Measurements from ENCODE around the gene DRC7.

DRC7 gene

GRCh38 chr16:57660715-57661463 is 33.7 kb upstream of the DRC7 start:
- no peak for DNase-seq (ENCODE audit: low read depth)

GRCh38 chr16:57661510-57661909 is 33.1 kb upstream of the DRC7 start:
- no peak for DNase-seq (ENCODE audit: low read depth)

- DNase-seq (ENCODE audit: low read depth) = no peak
Measured at GRCh38 chr16:57661936-57662906, 32.4 kb upstream of the DRC7 start.

GRCh38 chr16:57663436-57663835 is 31.2 kb upstream of the DRC7 start:
- no peak for DNase-seq (ENCODE audit: low read depth)

GRCh38 chr16:57663917-57664661 is 30.5 kb upstream of the DRC7 start:
- no peak for DNase-seq (ENCODE audit: low read depth)

DNA sequence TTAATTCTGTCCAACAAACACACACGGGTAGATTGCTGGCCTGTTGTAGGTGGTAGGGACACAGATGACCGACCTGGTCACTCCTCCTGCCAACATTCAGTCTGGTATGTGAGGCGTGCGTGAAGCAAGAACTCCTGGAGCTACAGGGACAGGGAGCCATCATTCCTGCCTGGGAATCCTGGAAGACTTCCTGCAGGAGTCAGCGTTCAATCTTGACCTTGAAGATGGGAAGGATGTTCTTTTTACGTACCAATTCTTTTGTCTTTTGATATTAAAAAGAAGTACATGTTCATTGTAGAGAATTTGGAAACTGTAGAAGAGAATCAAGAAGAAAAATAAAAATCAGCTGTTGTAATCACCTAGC is 30.0 kb upstream of the DRC7 start:
- DNase-seq (ENCODE audit: low read depth) = no peak

GRCh38 chr16:57665541-57665940 is 29.1 kb upstream of the DRC7 start:
- DNase-seq (ENCODE audit: low read depth) = no peak

DNA sequence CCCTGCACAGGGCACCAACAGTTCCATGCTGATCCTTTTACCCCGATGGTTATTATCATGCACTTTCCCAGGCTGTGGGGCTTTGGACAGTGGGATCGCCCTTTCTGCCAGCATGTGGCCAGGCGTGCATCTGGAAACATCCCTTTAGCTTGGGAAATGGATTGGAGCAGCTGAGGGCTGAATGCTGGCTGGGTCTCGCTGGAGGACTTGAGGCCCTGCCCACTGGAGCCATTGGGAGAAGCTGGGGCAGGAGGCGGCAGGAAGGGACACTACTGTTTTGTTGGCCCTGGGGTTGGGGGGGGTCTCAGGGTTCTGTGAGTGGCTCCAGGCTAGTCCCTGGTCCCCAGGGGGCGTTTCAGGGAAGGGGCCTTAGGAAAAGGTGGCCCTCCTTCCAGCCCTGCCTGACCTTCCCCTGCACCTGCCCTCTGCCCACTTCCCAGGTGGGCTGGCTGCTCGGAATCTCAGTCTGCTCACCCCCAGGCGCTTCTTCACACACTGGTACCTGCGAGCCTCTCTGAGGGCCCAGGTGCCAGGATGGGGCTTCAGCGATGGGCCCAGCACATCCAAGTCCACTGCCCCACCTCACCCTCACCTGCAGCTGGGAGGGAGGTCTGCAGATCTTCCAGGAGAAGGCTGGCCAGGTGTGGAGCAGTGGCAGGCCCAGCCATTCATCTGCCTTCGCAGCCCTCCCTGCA is 28.1 kb upstream of the DRC7 start:
- DNase-seq (ENCODE audit: low read depth) = no peak

GRCh38 chr16:57667048-57667525 is 27.5 kb upstream of the DRC7 start:
- DNase-seq (ENCODE audit: low read depth) = no peak

GRCh38 chr16:57667526-57668262 is 26.9 kb upstream of the DRC7 start:
- DNase-seq (ENCODE audit: low read depth) = peak; percentile 53

GRCh38 chr16:57668263-57668571 is 26.4 kb upstream of the DRC7 start, which contains the start of gene ADGRG3:
Gene ADGRG3 (plus strand): TSS chr16:57668306. CDS start chr16:57668348, 42 bp downstream.
- DNase-seq (ENCODE audit: low read depth) = no peak

GRCh38 chr16:57668630-57669475 is 25.8 kb upstream of the DRC7 start:
- no peak for DNase-seq (ENCODE audit: low read depth)

GRCh38 chr16:57669476-57670162 is 25.0 kb upstream of the DRC7 start:
- DNase-seq (ENCODE audit: low read depth) = no peak

GRCh38 chr16:57670196-57670595 is 24.4 kb upstream of the DRC7 start:
- no peak for DNase-seq (ENCODE audit: low read depth)

DNA sequence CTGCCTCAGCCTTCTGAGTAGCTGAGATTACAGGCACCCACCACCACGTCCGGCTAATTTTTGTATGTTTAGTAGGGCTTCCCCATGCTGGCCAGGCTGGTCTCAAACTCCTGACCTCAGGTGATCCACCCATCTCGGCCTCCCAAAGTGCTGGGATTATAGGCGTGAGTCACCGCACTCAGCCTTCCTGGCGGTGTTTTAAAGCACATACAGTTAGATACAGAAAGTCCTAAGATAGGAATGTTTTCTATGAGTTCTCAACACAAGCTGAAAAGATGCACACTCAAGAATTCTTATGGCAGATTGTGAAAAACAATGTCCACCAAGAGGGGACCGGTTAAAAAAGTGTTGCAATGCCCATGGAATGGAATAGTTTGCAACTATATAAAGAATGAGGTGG is 23.2 kb upstream of the DRC7 start:
- DNase-seq (ENCODE audit: low read depth) = peak; percentile 91

- DNase-seq (ENCODE audit: low read depth) = no peak
Measured at GRCh38 chr16:57672416-57672815, 22.2 kb upstream of the DRC7 start.

DNA sequence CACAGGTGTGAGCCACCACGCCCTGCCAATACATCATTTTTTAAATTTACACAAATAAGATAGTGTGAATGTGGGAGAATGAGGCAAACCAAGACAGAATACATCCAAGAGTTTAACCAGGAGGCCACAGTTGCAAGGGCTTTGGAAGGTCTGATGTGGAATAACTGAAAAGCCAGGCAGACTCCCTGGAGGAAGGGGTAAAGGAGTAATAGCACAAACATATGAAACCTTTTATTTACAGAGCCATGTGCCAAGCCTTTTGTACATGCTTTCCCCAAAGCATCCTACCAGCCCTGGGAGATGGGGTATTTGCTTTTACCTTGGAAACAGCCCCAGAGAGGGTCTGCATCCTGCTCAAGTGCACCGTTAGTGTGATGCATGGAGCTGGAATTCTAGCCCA is 21.8 kb upstream of the DRC7 start:
- DNase-seq (ENCODE audit: low read depth) = no peak

DNA sequence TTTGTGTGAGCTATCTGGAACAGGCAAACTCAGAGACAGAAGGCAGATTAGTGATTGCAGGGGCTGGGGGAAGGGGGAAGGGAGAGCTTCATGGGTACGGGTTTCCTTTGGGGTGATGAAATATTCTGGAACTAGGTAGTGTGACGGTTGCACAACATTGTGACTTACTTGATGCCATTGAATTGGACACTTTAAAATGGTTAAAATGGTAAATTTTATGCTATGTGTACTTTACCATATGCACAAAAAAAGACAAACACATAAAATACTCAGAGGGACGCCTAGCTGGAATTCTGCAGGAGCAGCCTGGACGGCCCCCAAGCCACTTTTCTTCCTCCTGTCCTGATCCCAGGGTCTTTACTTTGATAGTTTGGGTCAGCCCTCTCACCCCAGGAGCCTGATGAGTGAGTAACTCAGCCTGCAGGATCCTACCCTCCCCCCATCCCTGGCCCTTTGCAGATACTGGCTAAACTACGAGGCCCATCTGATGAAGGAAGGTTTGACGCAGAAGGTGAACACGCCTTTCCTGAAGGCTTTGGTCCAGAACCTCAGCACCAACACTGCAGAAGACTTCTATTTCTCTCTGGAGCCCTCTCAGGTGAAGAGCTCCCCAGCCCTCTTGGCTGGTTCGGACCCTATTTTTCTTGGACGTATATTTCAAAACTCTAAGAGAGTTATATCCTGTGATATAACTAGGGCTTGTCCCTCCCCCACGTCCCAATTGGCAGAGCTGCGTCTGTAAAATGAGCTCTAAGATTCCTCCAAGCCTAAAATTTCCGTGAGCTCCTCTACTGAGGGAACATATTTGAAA is 18.7 kb upstream of the DRC7 start:
- peak; percentile 42 for DNase-seq (ENCODE audit: low read depth)

Data from amniotic epithelial cell (primary cell).